ENCODE results near the gene KCNJ6.

KCNJ6 gene

GRCh38 chr21:37869661-37870060 is 46.6 kb downstream of the KCNJ6 start:
- no peak for ATAC-seq
- no peak for TF ChIP-seq ZC3H10 (CRISPR knock-in tag; IDR thresholded peaks at IDR 0.05)
- no peak for TF ChIP-seq SNAI2 (CRISPR knock-in tag; IDR thresholded peaks at IDR 0.05)
- TF ChIP-seq PPARA (CRISPR knock-in tag; IDR thresholded peaks at IDR 0.05; ENCODE audit: borderline replicate concordance), result no peak
- TF ChIP-seq CSRNP3 (CRISPR knock-in tag; IDR thresholded peaks at IDR 0.05), result no peak
- no peak for TF ChIP-seq ESRRG (CRISPR knock-in tag; IDR thresholded peaks at IDR 0.05)
- TF ChIP-seq ARNTL (CRISPR knock-in tag; IDR thresholded peaks at IDR 0.05; ENCODE audit: borderline replicate concordance, low read depth), result no peak
- TF ChIP-seq ZNF8 (CRISPR knock-in tag; IDR thresholded peaks at IDR 0.05), result no peak
- TF ChIP-seq RARB (CRISPR knock-in tag; IDR thresholded peaks at IDR 0.05), result no peak
- no peak for TF ChIP-seq ZNF565 (CRISPR knock-in tag; conservative IDR thresholded peaks at IDR 0.05; ENCODE audit: low read depth)
- TF ChIP-seq TSHZ2 (CRISPR knock-in tag; IDR thresholded peaks at IDR 0.05), result no peak
- no peak for TF ChIP-seq CREB5 (CRISPR knock-in tag; IDR thresholded peaks at IDR 0.05; ENCODE audit: low read depth)

- ATAC-seq, result no peak
- TF ChIP-seq TCF4 (CRISPR knock-in tag; IDR thresholded peaks at IDR 0.05; ENCODE audit: borderline replicate concordance), result no peak
- TF ChIP-seq RARB (CRISPR knock-in tag; IDR thresholded peaks at IDR 0.05), result no peak
- TF ChIP-seq ZC3H10 (CRISPR knock-in tag; IDR thresholded peaks at IDR 0.05), result no peak
- no peak for TF ChIP-seq PPARA (CRISPR knock-in tag; IDR thresholded peaks at IDR 0.05; ENCODE audit: borderline replicate concordance)
- TF ChIP-seq POU6F1 (CRISPR knock-in tag; IDR thresholded peaks at IDR 0.05; ENCODE audit: borderline replicate concordance, low read depth), result no peak
- TF ChIP-seq TSHZ2 (CRISPR knock-in tag; IDR thresholded peaks at IDR 0.05), result no peak
These were observed 47.6 kb downstream of the KCNJ6 start for GRCh38 chr21:37868446-37869295.

- ATAC-seq, result no peak
- TF ChIP-seq ARNTL (CRISPR knock-in tag; IDR thresholded peaks at IDR 0.05; ENCODE audit: borderline replicate concordance, low read depth) (no peak), ZNF70 (CRISPR knock-in tag; IDR thresholded peaks at IDR 0.05) (no peak), CSDC2 (CRISPR knock-in tag; IDR thresholded peaks at IDR 0.05) (no peak), ZFP30 (CRISPR knock-in tag; IDR thresholded peaks at IDR 0.05) (no peak), POU6F1 (CRISPR knock-in tag; IDR thresholded peaks at IDR 0.05; ENCODE audit: borderline replicate concordance, low read depth) (no peak)
These were observed 50.2 kb downstream of the KCNJ6 start for GRCh38 chr21:37866027-37866426.

All from SK-N-SH treated with all-trans-retinoic acid at 6 μM for 48 hours (cell line).